GM12878 (cell line): Measurements from ENCODE around the gene TMEM19. TPM values are rescaled to one million over a fixed set of nuclear protein-coding genes. Genes with fewer than 3 reads are reported as not detected.
"Not testable (repeated sequence)": the region's sequence is repeated elsewhere in the genome, so short reads cannot be mapped to it uniquely, and the experiment has no call there.

ENCODE experiments used
- ATAC-seq: fragments of 200-7000 bp; cut with Tn5 transposase; 3 replicates; pipeline ENCODE4 v1.9.1; 2020; ENCODE audit warnings: mild to moderate bottlenecking, moderate library complexity
- BruUV-seq: library from RNA; stranded (reverse); fragments of 400-500 nt; replicated peaks from 2 replicates; lab custom pipeline; 2021; lab: Mats Ljungman, UMichigan
- CTCF ChIA-PET: fragments of 300-600 bp; sonication (Branson Sonifier 250); formaldehyde crosslinking; extraction: SDS; loops from one replicate; lab custom pipeline; 2021; ENCODE audit warnings: inconsistent platforms; lab: Yijun Ruan, JAX
- POLR2A ChIA-PET: fragments of 350-600 bp; formaldehyde crosslinking; extraction: SDS; loops from one replicate; lab custom pipeline; 2021; ENCODE audit warnings: inconsistent platforms; lab: Charles Lee
- RAD21 ChIA-PET: fragments of 300-600 bp; sonication (Branson Sonifier 250); formaldehyde crosslinking; loops from one replicate; lab custom pipeline; 2023; ENCODE audit warnings: antibody characterized with exemption; ENCODE audit not compliant: unreplicated experiment; lab: Charles Lee
- SMC1A ChIA-PET: fragments of 300-600 bp; sonication (Branson Sonifier 250); formaldehyde crosslinking; loops from one replicate; lab custom pipeline; 2023; ENCODE audit not compliant: unreplicated experiment, uncharacterized antibody; lab: Charles Lee
- DNase-seq: peaks from one replicate; pipeline ENCODE4 v3.0.0-alpha.2; 2011; ENCODE audit warnings: low read depth, low spot score
- FAIRE-seq: peaks from 3 replicates; lab custom pipeline; 2011; peaks lifted over from hg19 to GRCh38; lab: Jason Lieb, UNC
- H2AFZ ChIP-seq: 2 replicates; pipeline ENCODE4 v1.6.0; 2011; ENCODE audit warnings: low read depth, low read length, control low read depth; ENCODE audit not compliant: control insufficient read depth
- H3K27ac ChIP-seq: 2 replicates; pipeline ENCODE4 v1.5.1; 2011; ENCODE audit warnings: control low read depth; ENCODE audit not compliant: control insufficient read depth, insufficient read depth
- H3K27me3 ChIP-seq, 2 experiments: replicated peaks in 1 of 2; 2 replicates each; pipeline versions ENCODE4 v1.6.0 to v1.6.1; 2011; ENCODE audit warnings: low read length in 1 of 2; ENCODE audit not compliant: control insufficient read depth in 2 of 2, insufficient read depth in 2 of 2
- H3K36me3 ChIP-seq, 2 experiments: 2 replicates each; pipeline ENCODE4 v1.5.1; 2011; ENCODE audit warnings: low read length in 1 of 2; ENCODE audit not compliant: control insufficient read depth in 2 of 2, insufficient read depth in 2 of 2
- H3K4me1 ChIP-seq: 2 replicates; pipeline ENCODE4 v1.6.1; 2011; ENCODE audit warnings: mild to moderate bottlenecking, low read length, moderate library complexity, mixed read lengths; ENCODE audit not compliant: control insufficient read depth, insufficient read depth
- H3K4me2 ChIP-seq: 2 replicates; pipeline ENCODE4 v1.6.0; 2011; ENCODE audit warnings: control low read depth; ENCODE audit not compliant: control insufficient read depth, insufficient read depth
- H3K4me3 ChIP-seq: fragments of 200-600 bp; sonication (generic); 2 replicates; pipeline ENCODE4 v1.5.1; 2016
- H3K79me2 ChIP-seq: 2 replicates; pipeline ENCODE4 v1.6.0; 2011; ENCODE audit warnings: low read length; ENCODE audit not compliant: control insufficient read depth, insufficient read depth
- H3K9ac ChIP-seq: 2 replicates; pipeline ENCODE4 v1.8.0; 2011; ENCODE audit warnings: low read length, control low read depth, mixed read lengths; ENCODE audit not compliant: control insufficient read depth, insufficient read depth
- H3K9me3 ChIP-seq: replicated peaks from 3 replicates; pipeline ENCODE4 v1.5.1; 2011; ENCODE audit warnings: mild to moderate bottlenecking, low read length; ENCODE audit not compliant: control insufficient read depth, insufficient read depth
- H4K20me1 ChIP-seq: 2 replicates; pipeline ENCODE4 v1.6.0; 2011; ENCODE audit not compliant: control insufficient read depth, insufficient read depth
- POLR2AphosphoS2 ChIP-seq: IDR thresholded peaks from 2 replicates; pipeline ENCODE4 v1.6.1; 2011; ENCODE audit warnings: low read depth, mild to moderate bottlenecking, low read length, improper control_type of control experiment, moderate library complexity
- ZNF384 ChIP-seq: IDR thresholded peaks from 2 replicates; pipeline ENCODE4 v1.6.1; 2012; ENCODE audit warnings: low read depth, mild to moderate bottlenecking, low read length, improper control_type of control experiment, borderline replicate concordance
- WGBS: methylation state at CpG from one replicate; pipeline ENCODE4 v1.1.6; 2016; ENCODE audit warnings: low lambda C conversion rate; ENCODE audit not compliant: insufficient replicate concordance, insufficient coverage; ENCODE audit errors: missing lambda C conversion rate; 5-methylcytosine and 5-hydroxymethylcytosine counted together
- in situ Hi-C: fragments of 300-500 bp; cut with MboI; formaldehyde crosslinking; loops from 9 replicates; pipeline ENCODE4 v1.14.3; 2018; ENCODE audit warnings: mixed read lengths
- intact Hi-C: fragments of 100-400 bp; cut with micrococcal nuclease; formaldehyde crosslinking; loops from one replicate; pipeline ENCODE4 v1.14.2; 2022; ENCODE audit not compliant: unreplicated experiment
- polyA plus RNA-seq, 11 experiments: library from polyadenylated mRNA; depleted of rRNA in 4 of 11; unstranded in 6 of 11; stranded (reverse) in 5 of 11; fragments of >200 nt; fragmentation: Nextera tagmentation in 4 of 11; fragmentation: Illumina TruSeq in 1 of 11; extraction: Ambion mirVana in 4 of 11; extraction: Trizol in 1 of 11; gene quantifications; 1 replicate in 1 of 11; 2 replicates in 10 of 11; pipeline versions ENCODE4 v1.2.1 to v1.2.3, GENCODE V29; 2011 to 2016; ENCODE audit warnings: inconsistent platforms in 2 of 11, missing spikeins in 2 of 11, low read depth in 1 of 11
- total RNA-seq, 4 experiments: library from RNA; depleted of rRNA in 3 of 4; stranded (reverse); fragments of >200 nt in 3 of 4; fragmentation: Illumina TruSeq in 1 of 4; extraction: Trizol in 1 of 4; gene quantifications; 2 replicates each; pipeline versions ENCODE4 v1.2.1 to v1.2.3, GENCODE V29; 2013 to 2021

Gene TMEM19
- total and polyA plus RNA-seq, 10 of the 15 experiments (the other 5 are each of a cell fraction or from before 2014, with no cell fraction given), result 26.7 to 54.9 (median 39.3) TPM

GRCh38 chr12:71695782-71696181 lies 9.9 kb downstream of the TMEM19 start:
- DNase-seq, result no peak
- no peak for ATAC-seq
- no peaks in the 10 kb centered on the region for H3K9me3 ChIP-seq
- TF ChIP-seq POLR2AphosphoS2, result no peak
- TF ChIP-seq ZNF384, result no peak
- H3K27ac ChIP-seq, result no peak overlapping the region
- in situ Hi-C loops, result no loop called here
- no peak overlapping the region for H3K9ac ChIP-seq
- no peak overlapping the region for H3K4me3 ChIP-seq
- H3K4me1 ChIP-seq, result peaks cover 35% of the 10 kb centered on the region
- peaks cover 22% of the 10 kb centered on the region for H3K79me2 ChIP-seq
- intact Hi-C loops, result no loop called here
- H2AFZ ChIP-seq, result no peak overlapping the region
- SMC1A ChIA-PET, result interaction anchor here (0.6 to 2.8 kb wide), 6 partner anchors 10 to 352 kb away, joined by 3 to 16 read pairs (median 4); partner anchors contain the start of genes THAP2, TMEM19 and ZFC3H1
- WGBS, result 96% methylated on average over 1 of the region's 1 CpG
- H3K4me2 ChIP-seq, result no peak overlapping the region
- H3K27me3 ChIP-seq, result no peaks in the 10 kb centered on the region
- CTCF ChIA-PET, result interaction anchor here (1.0 to 2.2 kb wide), 5 partner anchors 10 to 304 kb away, joined by 3 to 11 read pairs (median 6); partner anchors contain the start of gene TMEM19
- FAIRE-seq, result no peak
- RAD21 ChIA-PET, result interaction anchor here (1.1 to 3.2 kb wide), 4 partner anchors 8 to 59 kb away, joined by 3 to 14 read pairs (median 4); partner anchors contain the start of genes RAB21, THAP2, TMEM19 and ZFC3H1
- no peaks in the 10 kb centered on the region for H4K20me1 ChIP-seq
- POLR2A ChIA-PET, result interaction anchor here (1.2 kb wide), 1 partner anchor 61 kb away, joined by 3 read pairs; no protein-coding TSS in a partner anchor
- H3K36me3 ChIP-seq, result peaks cover 0 to 12% of the 10 kb centered on the region in 2 experiments; a peak in 3 of 4 replicates
- no TSS peak for BruUV-seq

GRCh38 chr12:71702181-71702580 lies 16.3 kb downstream of the TMEM19 start:
- H3K4me2 ChIP-seq, H3K27ac ChIP-seq, H3K4me1 ChIP-seq, H3K79me2 ChIP-seq, intact Hi-C loops, CTCF ChIA-PET, H4K20me1 ChIP-seq, in situ Hi-C loops, H3K9ac ChIP-seq, POLR2A ChIA-PET, H2AFZ ChIP-seq, DNase-seq, ATAC-seq, RAD21 ChIA-PET, H3K9me3 ChIP-seq, BruUV-seq, H3K4me3 ChIP-seq, FAIRE-seq, H3K27me3 ChIP-seq: not testable (repeated sequence)
- H3K36me3 ChIP-seq, result peaks cover 0 to 17% of the 10 kb centered on the region in 2 experiments; a peak in 3 of 4 replicates
- 95% methylated on average over 8 of the region's 8 CpGs for WGBS
- SMC1A ChIA-PET, result interaction anchor here (1.7 to 2.3 kb wide), 4 partner anchors 16 to 52 kb away, joined by 4 to 10 read pairs (median 7); partner anchors contain the start of genes RAB21 and TMEM19
